Esophagus squamous epithelium (tissue), 5 donors: ENCODE measurements around the gene ZNF329. TPM values are rescaled to one million over a fixed set of nuclear protein-coding genes. Genes with fewer than 3 reads are reported as not detected.

Experiments
- DNase-seq: peaks from one replicate; lab custom pipeline; 2025; lab: John Stamatoyannopoulos, UW
- H3K27ac ChIP-seq, 4 donors: fragments of 200-600 bp; sonication (generic); one replicate each; pipeline ENCODE4 v1.5.1; 2016 to 2019; ENCODE audit warnings: mild to moderate bottlenecking in 1 of 4
- H3K27me3 ChIP-seq, 4 donors: fragments of 200-600 bp; sonication (generic); 1 replicate in 3 of 4; 2 replicates in 1 of 4; pipeline versions ENCODE4 v1.5.1 to v1.6.0; 2017 to 2021; ENCODE audit warnings: antibody characterized with exemption in 1 of 4
- H3K36me3 ChIP-seq, 3 donors: fragments of 200-600 bp; sonication (generic); one replicate each; pipeline ENCODE4 v1.5.1; 2016 to 2019
- H3K4me1 ChIP-seq, 3 donors: fragments of 200-600 bp; sonication (generic); one replicate each; pipeline ENCODE4 v1.5.1; 2017 to 2019
- H3K4me3 ChIP-seq, 4 donors: fragments of 200-600 bp; sonication (generic); 1 replicate in 3 of 4; 2 replicates in 1 of 4; pipeline ENCODE4 v1.5.1; 2016 to 2019; ENCODE audit warnings: mild to moderate bottlenecking in 2 of 4, moderate library complexity in 1 of 4
- H3K9me3 ChIP-seq, 3 donors: fragments of 200-600 bp; sonication (generic); one replicate each; pipeline ENCODE4 v1.5.1; 2016 to 2019
- POLR2A ChIP-seq, 4 donors: fragments of 450-650 bp; IDR thresholded peaks; one replicate each; pipeline ENCODE4 v1.6.1; 2017; ENCODE audit warnings: antibody characterized with exemption in 4 of 4, mild to moderate bottlenecking in 4 of 4, moderate library complexity in 3 of 4
- WGBS, 2 donors: methylation state at CpG; one replicate each; pipeline ENCODE4 v1.1.5; 2018; 5-methylcytosine and 5-hydroxymethylcytosine counted together
- intact Hi-C: fragments of 100-400 bp; cut with DNase I; formaldehyde crosslinking; loops from one replicate; pipeline ENCODE4 v1.15.0; 2022
- total RNA-seq, 4 donors: library from RNA; depleted of rRNA; stranded (reverse); fragments of >200 nt; gene quantifications; one replicate each; pipeline ENCODE4 v1.1.0, GENCODE V29; 2016
- TF ChIP-seq, protein P1 (sequence below), 6 experiments: fragments of 450-650 bp in 4 of 6; fragments of 200-600 bp in 2 of 6; sonication (generic) in 2 of 6; IDR thresholded peaks; one replicate each; pipeline ENCODE4 v1.5.1; 2016 to 2019; ENCODE audit warnings: antibody characterized with exemption in 6 of 6, mild to moderate bottlenecking in 4 of 6, moderate library complexity in 4 of 6
- donor health status: DM: yes; HTN: yes; CAD: no.

Gene ZNF329
- total RNA-seq, 4 donors from 2014 or later: 3.0 to 6.7 (median 3.9) TPM

DNA sequence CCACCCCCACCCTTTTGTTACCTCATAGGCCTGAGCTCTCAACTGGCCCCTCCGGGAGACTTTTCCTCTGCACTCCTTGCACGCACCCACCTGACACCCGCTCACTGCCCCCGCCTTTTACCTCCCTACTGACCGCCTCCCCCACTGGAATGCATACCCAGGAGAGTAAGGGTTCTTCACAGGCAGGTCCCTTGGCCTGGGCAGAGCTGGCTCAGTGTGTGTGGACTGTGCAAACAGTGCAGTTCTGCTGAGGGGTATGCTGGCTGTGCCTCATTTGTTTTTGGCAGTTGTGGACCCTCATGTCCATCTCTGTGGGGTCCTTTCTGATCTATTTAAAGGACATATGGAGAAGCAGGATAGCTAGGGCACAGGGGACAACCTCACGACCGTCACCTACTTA lies 57.5 kb downstream of the ZNF329 start:
- Histone ChIP-seq H3K4me1 (peaks cover 0 to 12% (median 5%) of the 10 kb centered on the region in 3 donors), H3K36me3 (peaks cover 0 to 41% (median 0%) of the 10 kb centered on the region in 3 donors), H3K9me3 (peaks cover 0 to 78% (median 27%) of the 10 kb centered on the region in 3 donors), H3K27me3 (no peaks in the 10 kb centered on the region), H3K27ac (no peak overlapping the region), H3K4me3 (no peak overlapping the region)
- DNase-seq: no peak
- 88 to 93% methylated on average over 4 to 5 of the region's 7 CpGs for WGBS, 2 donors
- intact Hi-C loops: no loop called here
- TF ChIP-seq POLR2A (IDR thresholded peaks at IDR 0.05): no peak
- TF ChIP-seq, protein P1, sequence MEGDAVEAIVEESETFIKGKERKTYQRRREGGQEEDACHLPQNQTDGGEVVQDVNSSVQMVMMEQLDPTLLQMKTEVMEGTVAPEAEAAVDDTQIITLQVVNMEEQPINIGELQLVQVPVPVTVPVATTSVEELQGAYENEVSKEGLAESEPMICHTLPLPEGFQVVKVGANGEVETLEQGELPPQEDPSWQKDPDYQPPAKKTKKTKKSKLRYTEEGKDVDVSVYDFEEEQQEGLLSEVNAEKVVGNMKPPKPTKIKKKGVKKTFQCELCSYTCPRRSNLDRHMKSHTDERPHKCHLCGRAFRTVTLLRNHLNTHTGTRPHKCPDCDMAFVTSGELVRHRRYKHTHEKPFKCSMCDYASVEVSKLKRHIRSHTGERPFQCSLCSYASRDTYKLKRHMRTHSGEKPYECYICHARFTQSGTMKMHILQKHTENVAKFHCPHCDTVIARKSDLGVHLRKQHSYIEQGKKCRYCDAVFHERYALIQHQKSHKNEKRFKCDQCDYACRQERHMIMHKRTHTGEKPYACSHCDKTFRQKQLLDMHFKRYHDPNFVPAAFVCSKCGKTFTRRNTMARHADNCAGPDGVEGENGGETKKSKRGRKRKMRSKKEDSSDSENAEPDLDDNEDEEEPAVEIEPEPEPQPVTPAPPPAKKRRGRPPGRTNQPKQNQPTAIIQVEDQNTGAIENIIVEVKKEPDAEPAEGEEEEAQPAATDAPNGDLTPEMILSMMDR (IDR thresholded peaks at IDR 0.05): no peak

DNA sequence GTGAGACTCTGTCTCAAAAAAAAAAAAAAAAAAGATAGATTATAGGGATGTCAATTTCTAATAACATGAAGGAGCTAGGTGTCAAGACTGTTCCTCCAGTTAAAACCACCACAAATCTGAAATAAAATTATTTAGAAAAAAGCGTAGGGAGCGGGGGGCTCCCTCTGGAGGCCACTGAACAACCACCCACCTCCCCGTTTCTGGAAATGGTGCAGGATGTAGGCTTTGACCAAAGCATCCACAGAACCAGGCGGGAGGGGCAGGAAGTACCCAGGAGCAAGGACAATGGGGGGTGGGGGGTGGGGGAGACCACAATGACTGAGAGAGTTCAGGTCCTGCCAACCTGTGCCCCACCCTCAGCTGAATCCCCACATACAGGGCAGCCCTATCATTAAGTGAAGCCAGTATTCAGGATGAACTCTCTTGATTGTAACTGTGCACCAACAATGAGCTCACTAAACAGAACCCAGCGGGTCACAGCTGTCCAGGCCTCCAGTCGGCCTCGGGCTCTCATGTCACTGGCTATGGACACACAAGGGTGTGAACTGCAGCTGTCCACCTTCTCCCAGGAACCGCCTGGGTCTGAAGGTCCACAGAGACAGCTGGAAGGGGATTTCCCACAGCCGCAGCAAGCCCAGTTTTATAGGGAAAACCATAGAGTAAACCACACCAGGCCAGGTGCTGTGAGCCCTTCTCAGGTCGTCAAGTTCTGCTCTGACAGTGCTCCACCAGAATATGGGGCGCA lies 59.2 kb downstream of the ZNF329 start:
- Histone ChIP-seq H3K36me3 (peaks cover 0 to 57% (median 0%) of the 10 kb centered on the region in 3 donors), H3K9me3 (peaks cover 0 to 91% (median 33%) of the 10 kb centered on the region in 3 donors)
- WGBS, 2 donors: 77 to 85% methylated on average over 4 to 10 of the region's 11 CpGs

DNA sequence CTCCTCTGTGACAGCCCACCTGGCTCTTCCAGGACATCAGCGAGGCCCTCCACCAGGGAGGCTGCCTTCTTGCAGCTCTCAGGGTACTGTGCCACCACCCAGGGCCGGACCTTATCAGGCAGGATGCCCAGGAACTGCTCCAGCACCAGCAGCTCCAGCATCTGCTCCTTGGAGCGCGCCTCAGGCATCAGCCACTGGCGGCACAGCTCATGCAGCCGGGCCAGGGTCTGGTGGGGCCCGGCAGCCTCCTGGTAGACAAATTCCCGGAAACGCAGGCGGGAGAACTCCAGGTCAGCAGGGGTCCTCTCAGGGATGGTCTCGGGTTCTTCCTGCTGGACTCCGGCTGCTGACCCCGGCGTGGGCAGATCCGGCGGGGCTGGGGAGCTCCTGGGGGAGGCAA lies 60.7 kb downstream of the ZNF329 start:
- Histone ChIP-seq H3K4me1 (no peaks in the 10 kb centered on the region), H3K27me3 (no peaks in the 10 kb centered on the region), H3K27ac (no peak overlapping the region), H3K9me3 (peaks cover 0 to 91% (median 49%) of the 10 kb centered on the region in 3 donors), H3K4me3 (no peak overlapping the region), H3K36me3 (peaks cover 10 to 66% (median 11%) of the 10 kb centered on the region in 3 donors)
- no peak for DNase-seq
- intact Hi-C loops: no loop called here
- TF ChIP-seq POLR2A (IDR thresholded peaks at IDR 0.05): no peak
- TF ChIP-seq, protein P1 (IDR thresholded peaks at IDR 0.05): no peak
- 100% methylated on average over 1 of the region's 16 CpGs; no CpG with 5 or more reads in 1 of the 2 donors for WGBS, 2 donors

More for the DNA sequence above, 59.2 kb downstream of the ZNF329 start:
- no peak for TF ChIP-seq POLR2A (IDR thresholded peaks at IDR 0.05)
- TF ChIP-seq, protein P1 (IDR thresholded peaks at IDR 0.05): no peak
- H3K27me3 ChIP-seq: no peaks in the 10 kb centered on the region
- no peak for DNase-seq
- H3K27ac ChIP-seq: no peak overlapping the region
- peaks cover 0 to under 1% (median 0%) of the 10 kb centered on the region in 3 donors for H3K4me1 ChIP-seq
- intact Hi-C loops: no loop called here
- H3K4me3 ChIP-seq: no peak overlapping the region

DNA sequence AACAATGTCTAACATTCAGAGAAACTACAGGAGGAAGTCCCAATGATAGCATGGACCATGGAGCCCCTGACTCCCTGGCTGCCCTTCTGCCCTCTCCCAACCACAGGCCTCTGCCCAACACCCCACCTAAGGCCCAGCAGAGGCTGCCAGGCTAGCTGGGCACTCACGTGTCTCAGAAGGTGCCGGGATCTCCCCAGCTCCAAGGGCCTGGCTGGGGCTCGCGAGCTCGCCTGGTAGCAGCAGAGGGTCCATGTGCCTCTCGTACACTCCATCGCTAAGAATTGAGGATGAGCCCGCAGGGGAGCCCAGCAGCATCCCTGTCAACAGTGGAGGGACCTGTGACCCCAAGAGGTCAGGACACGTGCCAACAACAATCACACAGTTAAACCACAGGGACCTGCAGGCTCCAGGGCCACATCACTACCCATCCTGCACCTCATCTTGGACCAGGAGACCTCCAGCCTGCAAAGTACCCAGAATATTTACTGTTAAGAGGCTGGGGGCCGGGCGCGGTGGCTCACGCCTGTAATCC lies 62.0 kb downstream of the ZNF329 start:
- no peak overlapping the region for H3K27ac ChIP-seq
- peaks cover 0 to 91% (median 56%) of the 10 kb centered on the region in 3 donors for H3K9me3 ChIP-seq
- intact Hi-C loops: no loop called here
- no peak overlapping the region for H3K4me3 ChIP-seq
- no peaks in the 10 kb centered on the region for H3K4me1 ChIP-seq
- 100% methylated on average over 3 of the region's 13 CpGs; no CpG with 5 or more reads in 1 of the 2 donors for WGBS, 2 donors
- H3K36me3 ChIP-seq: peaks cover 14 to 74% (median 14%) of the 10 kb centered on the region in 3 donors
- DNase-seq: no peak
- no peaks in the 10 kb centered on the region for H3K27me3 ChIP-seq
- TF ChIP-seq, protein P1 (IDR thresholded peaks at IDR 0.05): no peak
- TF ChIP-seq POLR2A (IDR thresholded peaks at IDR 0.05): no peak
